ENCODE data around the gene SLC16A6.
"Not testable (repeated sequence)": the region's sequence is repeated elsewhere in the genome, so short reads cannot be mapped to it uniquely, and the experiment has no call there.

- TF ChIP-seq CTCF (IDR thresholded peaks at IDR 0.05); ZFX (IDR thresholded peaks at IDR 0.05; ENCODE audit: borderline replicate concordance): not testable (repeated sequence)
Observed at GRCh38 chr17:68235336-68235791, 55.6 kb downstream of the SLC16A6 start.
